ENCODE results near the gene PI16. TPM values are rescaled to one million over a fixed set of nuclear protein-coding genes. Genes with fewer than 3 reads are reported as not detected.

PI16 gene
- total RNA-seq, 1 experiment from 2014 or later, result 0.07 TPM

DNA sequence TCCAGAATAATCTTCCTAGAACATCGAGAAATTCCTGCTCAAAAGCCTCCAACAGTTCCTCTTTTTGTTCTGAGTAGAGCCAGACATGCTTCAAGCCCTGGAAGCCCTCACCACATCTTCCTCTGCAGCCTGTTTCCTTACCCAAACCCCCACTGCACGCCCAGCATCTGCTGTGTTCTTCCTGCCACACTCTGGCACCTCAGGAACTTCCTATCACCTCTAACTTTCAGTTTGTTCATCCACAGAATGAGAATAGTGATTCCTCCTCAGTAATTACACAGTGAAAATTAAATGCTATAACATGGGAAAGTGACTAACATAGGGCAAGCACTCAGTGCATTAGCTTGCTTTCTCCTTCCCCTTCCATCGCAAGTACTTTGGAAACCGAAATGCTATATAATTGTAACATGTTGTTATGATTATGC, 42.5 kb upstream of the PI16 start:
- H3F3A ChIP-seq (ENCODE audit: low read length, unreplicated experiment), result peaks cover 4% of the 10 kb centered on the region
- peak overlapping the region; percentile 63 for H3K27ac ChIP-seq (ENCODE audit: low read length)
- H3K9ac ChIP-seq (ENCODE audit: low read length), result 0 out of 2 replicates have a peak overlapping the region, but pooled peaks have one; percentile 1
- H4K20me1 ChIP-seq (ENCODE audit: low read length), result no peaks in the 10 kb centered on the region
- BruUV-seq (replicated peaks), result no TSS peak
- no peak overlapping the region for H2AFZ ChIP-seq (ENCODE audit: low read length)
- H3K27me3 ChIP-seq (ENCODE audit: low read length), result no peaks in the 10 kb centered on the region
- DNase-seq, result no peak
- no peak for ATAC-seq
- CTCF ChIA-PET, result no interaction called here
- H3K36me3 ChIP-seq (ENCODE audit: low read depth, low read length), result peaks cover 3% of the 10 kb centered on the region; the same call in 1 of the 2 replicates
- TF ChIP-seq, protein P1, sequence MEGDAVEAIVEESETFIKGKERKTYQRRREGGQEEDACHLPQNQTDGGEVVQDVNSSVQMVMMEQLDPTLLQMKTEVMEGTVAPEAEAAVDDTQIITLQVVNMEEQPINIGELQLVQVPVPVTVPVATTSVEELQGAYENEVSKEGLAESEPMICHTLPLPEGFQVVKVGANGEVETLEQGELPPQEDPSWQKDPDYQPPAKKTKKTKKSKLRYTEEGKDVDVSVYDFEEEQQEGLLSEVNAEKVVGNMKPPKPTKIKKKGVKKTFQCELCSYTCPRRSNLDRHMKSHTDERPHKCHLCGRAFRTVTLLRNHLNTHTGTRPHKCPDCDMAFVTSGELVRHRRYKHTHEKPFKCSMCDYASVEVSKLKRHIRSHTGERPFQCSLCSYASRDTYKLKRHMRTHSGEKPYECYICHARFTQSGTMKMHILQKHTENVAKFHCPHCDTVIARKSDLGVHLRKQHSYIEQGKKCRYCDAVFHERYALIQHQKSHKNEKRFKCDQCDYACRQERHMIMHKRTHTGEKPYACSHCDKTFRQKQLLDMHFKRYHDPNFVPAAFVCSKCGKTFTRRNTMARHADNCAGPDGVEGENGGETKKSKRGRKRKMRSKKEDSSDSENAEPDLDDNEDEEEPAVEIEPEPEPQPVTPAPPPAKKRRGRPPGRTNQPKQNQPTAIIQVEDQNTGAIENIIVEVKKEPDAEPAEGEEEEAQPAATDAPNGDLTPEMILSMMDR (conservative IDR thresholded peaks at IDR 0.05; ENCODE audit: low read depth, low read length), result no peak
- TF ChIP-seq EZH2phosphoT487 (IDR thresholded peaks at IDR 0.05; ENCODE audit: borderline replicate concordance, low read length) (no peak), EZH2 (IDR thresholded peaks at IDR 0.05; ENCODE audit: low read length, unreplicated experiment) (no peak)
- no peaks in the 10 kb centered on the region for H3K9me3 ChIP-seq (ENCODE audit: low read length)
- H3K4me2 ChIP-seq (ENCODE audit: low read length), result peak overlapping the region; percentile 73
- H3K4me1 ChIP-seq (ENCODE audit: insufficient read depth, low read length), result peaks cover 57% of the 10 kb centered on the region
- H3K79me2 ChIP-seq (ENCODE audit: low read length), result no peaks in the 10 kb centered on the region
- intact Hi-C loops (cut with micrococcal nuclease), result loop anchor here (1.0 to 5.0 kb wide), 4 partner anchors 8 to 106 kb away; partner anchors contain the start of gene MTCH1
- no peaks in the 10 kb centered on the region for H3K9me2 ChIP-seq (replicated peaks; ENCODE audit: low read length)
- POLR2A ChIA-PET (ENCODE audit: unreplicated experiment), result no interaction called here
- H3K4me3 ChIP-seq (ENCODE audit: low read length), result peak overlapping the region; percentile 5; the same call in 1 of the 2 replicates

DNA sequence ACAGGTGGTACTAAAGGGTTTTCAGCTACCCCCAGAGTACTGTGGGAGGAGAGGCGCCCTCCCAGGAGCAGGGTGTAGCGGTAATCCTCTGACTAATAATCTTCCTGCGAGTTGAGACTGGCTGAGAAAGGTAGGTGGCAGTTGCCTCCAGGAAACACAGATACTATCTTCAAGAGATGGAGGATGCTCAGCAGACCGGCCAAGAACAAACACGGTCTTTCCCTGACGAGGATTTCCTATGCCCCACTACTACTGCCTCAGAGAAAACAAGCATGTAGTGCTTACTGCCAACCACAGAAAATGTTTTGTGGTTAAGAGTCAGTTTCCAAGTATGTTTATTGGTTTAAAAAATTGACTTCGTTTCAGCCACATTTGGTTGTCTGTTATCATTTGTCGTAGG, 42.0 kb upstream of the PI16 start:
- Histone ChIP-seq H3K79me2 (ENCODE audit: low read length) (no peaks in the 10 kb centered on the region), H3K27me3 (ENCODE audit: low read length) (no peaks in the 10 kb centered on the region), H3K9me2 (replicated peaks; ENCODE audit: low read length) (no peaks in the 10 kb centered on the region), H2AFZ (ENCODE audit: low read length) (no peak overlapping the region), H3K4me2 (ENCODE audit: low read length) (peak overlapping the region; percentile 73), H4K20me1 (ENCODE audit: low read length) (no peaks in the 10 kb centered on the region), H3F3A (ENCODE audit: low read length, unreplicated experiment) (peaks cover 4% of the 10 kb centered on the region), H3K4me1 (ENCODE audit: insufficient read depth, low read length) (peaks cover 52% of the 10 kb centered on the region), H3K27ac (ENCODE audit: low read length) (peak overlapping the region; percentile 66), H3K9ac (ENCODE audit: low read length) (0 out of 2 replicates have a peak overlapping the region, but pooled peaks have one; percentile 1), H3K36me3 (ENCODE audit: low read depth, low read length) (peaks cover 5% of the 10 kb centered on the region; the same call in 1 of the 2 replicates), H3K4me3 (ENCODE audit: low read length) (peak overlapping the region; percentile 35; the same call in 1 of the 2 replicates), H3K9me3 (ENCODE audit: low read length) (no peaks in the 10 kb centered on the region)
- ATAC-seq (peak; percentile 88), DNase-seq (peak; percentile 96)
- intact Hi-C loops (cut with micrococcal nuclease), result loop anchor here (1.0 to 5.0 kb wide), 4 partner anchors 8 to 106 kb away; partner anchors contain the start of gene MTCH1
- TF ChIP-seq EZH2phosphoT487 (IDR thresholded peaks at IDR 0.05; ENCODE audit: borderline replicate concordance, low read length), result no peak
- TF ChIP-seq EZH2 (IDR thresholded peaks at IDR 0.05; ENCODE audit: low read length, unreplicated experiment), result no peak
- TF ChIP-seq, protein P1 (conservative IDR thresholded peaks at IDR 0.05; ENCODE audit: low read depth, low read length), result peak; percentile 40; the same call in 1 of the 2 replicates
- POLR2A ChIA-PET (ENCODE audit: unreplicated experiment), result no interaction called here
- CTCF ChIA-PET, result no interaction called here
- BruUV-seq (replicated peaks), result no TSS peak

DNA sequence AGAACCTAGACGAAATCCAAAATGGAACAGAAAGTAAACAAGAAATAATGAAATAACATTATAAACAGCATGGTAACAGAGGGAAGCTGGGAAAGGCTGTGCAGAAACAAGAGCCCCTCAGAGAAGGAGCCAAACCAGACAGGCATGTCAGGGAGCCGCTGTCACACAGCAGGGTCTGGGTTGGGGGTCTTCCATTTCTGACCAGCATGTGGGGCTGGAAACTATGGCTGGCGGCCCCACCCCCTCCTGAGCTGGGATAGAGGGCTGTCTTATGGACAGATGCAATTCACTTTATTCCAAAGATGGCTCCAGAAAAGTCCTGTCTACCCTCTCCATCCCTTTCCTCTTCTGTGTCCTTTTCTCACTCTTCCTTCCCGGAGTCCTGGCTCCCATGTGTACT, 41.5 kb upstream of the PI16 start:
- peak overlapping the region; percentile 73 for H3K4me2 ChIP-seq (ENCODE audit: low read length)
- intact Hi-C loops (cut with micrococcal nuclease), result loop anchor here (5.0 kb wide), 2 partner anchors 44 to 74 kb away; partner anchors contain the start of gene MTCH1
- no peaks in the 10 kb centered on the region for H3K79me2 ChIP-seq (ENCODE audit: low read length)
- DNase-seq (no peak), ATAC-seq (no peak)
- ChIA-PET POLR2A (ENCODE audit: unreplicated experiment) (no interaction called here), CTCF (interaction anchor here (1.7 to 2.1 kb wide), 2 partner anchors 36 to 105 kb away, joined by 9 to 23 read pairs; no protein-coding TSS in a partner anchor)
- no peak overlapping the region for H2AFZ ChIP-seq (ENCODE audit: low read length)
- H4K20me1 ChIP-seq (ENCODE audit: low read length), result no peaks in the 10 kb centered on the region
- peaks cover 4% of the 10 kb centered on the region for H3F3A ChIP-seq (ENCODE audit: low read length, unreplicated experiment)
- H3K4me1 ChIP-seq (ENCODE audit: insufficient read depth, low read length), result peaks cover 47% of the 10 kb centered on the region
- peak overlapping the region; percentile 66 for H3K27ac ChIP-seq (ENCODE audit: low read length)
- no peaks in the 10 kb centered on the region for H3K9me2 ChIP-seq (replicated peaks; ENCODE audit: low read length)
- H3K36me3 ChIP-seq (ENCODE audit: low read depth, low read length), result peaks cover 5% of the 10 kb centered on the region; the same call in 1 of the 2 replicates
- H3K4me3 ChIP-seq (ENCODE audit: low read length), result peak overlapping the region; percentile 35; the same call in 1 of the 2 replicates
- H3K9me3 ChIP-seq (ENCODE audit: low read length), result no peaks in the 10 kb centered on the region
- H3K9ac ChIP-seq (ENCODE audit: low read length), result 0 out of 2 replicates have a peak overlapping the region, but pooled peaks have one; percentile 4
- no peaks in the 10 kb centered on the region for H3K27me3 ChIP-seq (ENCODE audit: low read length)
- no peak for TF ChIP-seq EZH2phosphoT487 (IDR thresholded peaks at IDR 0.05; ENCODE audit: borderline replicate concordance, low read length)
- no TSS peak for BruUV-seq (replicated peaks)

Data from PC-3 (cell line).